22Rv1 (cell line): Measurements from ENCODE around the gene CFAP46.

Experiments used
- ZFX ChIP-seq: fragments of 450-650 bp; IDR thresholded peaks from 2 replicates; pipeline ENCODE4 v1.6.1; 2017; ENCODE audit warnings: antibody characterized with exemption, borderline replicate concordance
- TF ChIP-seq, protein P1 (sequence below): fragments of 450-650 bp; IDR thresholded peaks from 2 replicates; pipeline ENCODE4 v1.5.1; 2017; ENCODE audit warnings: mild to moderate bottlenecking

DNA sequence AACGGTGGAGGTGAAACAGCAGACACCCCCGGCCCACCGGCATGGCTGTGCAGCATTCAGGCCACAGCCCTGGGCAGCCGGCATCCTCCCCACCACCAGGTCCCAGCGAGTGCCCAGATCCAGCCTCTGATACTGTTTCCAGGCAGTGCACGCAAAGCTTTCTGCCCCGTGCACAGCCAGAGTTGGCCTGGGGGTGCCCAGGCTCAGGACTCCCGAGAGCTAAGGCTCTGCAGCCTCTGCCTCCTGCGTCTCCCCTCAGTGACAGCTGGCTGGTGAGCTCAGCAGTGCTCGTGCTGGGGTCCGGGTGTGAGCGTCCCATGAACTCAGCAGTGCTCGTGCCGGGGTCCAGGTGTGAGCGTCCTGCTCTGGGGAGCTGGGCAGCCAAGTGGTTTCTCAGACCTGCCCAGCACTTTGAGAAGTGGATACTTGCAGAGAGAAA, 65.4 kb downstream of the CFAP46 start:
- TF ChIP-seq, protein P1, sequence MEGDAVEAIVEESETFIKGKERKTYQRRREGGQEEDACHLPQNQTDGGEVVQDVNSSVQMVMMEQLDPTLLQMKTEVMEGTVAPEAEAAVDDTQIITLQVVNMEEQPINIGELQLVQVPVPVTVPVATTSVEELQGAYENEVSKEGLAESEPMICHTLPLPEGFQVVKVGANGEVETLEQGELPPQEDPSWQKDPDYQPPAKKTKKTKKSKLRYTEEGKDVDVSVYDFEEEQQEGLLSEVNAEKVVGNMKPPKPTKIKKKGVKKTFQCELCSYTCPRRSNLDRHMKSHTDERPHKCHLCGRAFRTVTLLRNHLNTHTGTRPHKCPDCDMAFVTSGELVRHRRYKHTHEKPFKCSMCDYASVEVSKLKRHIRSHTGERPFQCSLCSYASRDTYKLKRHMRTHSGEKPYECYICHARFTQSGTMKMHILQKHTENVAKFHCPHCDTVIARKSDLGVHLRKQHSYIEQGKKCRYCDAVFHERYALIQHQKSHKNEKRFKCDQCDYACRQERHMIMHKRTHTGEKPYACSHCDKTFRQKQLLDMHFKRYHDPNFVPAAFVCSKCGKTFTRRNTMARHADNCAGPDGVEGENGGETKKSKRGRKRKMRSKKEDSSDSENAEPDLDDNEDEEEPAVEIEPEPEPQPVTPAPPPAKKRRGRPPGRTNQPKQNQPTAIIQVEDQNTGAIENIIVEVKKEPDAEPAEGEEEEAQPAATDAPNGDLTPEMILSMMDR, result no peak
- TF ChIP-seq ZFX, result no peak
